HCT116 (cell line): Measurements from ENCODE around the gene THSD4.
"Not testable (repeated sequence)": the region's sequence is repeated elsewhere in the genome, so short reads cannot be mapped to it uniquely, and the experiment has no call there.

Source experiments
- CTCF ChIP-seq, 3 experiments: fragments of 200-600 bp in 1 of 3; sonication (generic) in 1 of 3; IDR thresholded peaks in 2 of 3; conservative IDR thresholded peaks in 1 of 3; 2 replicates each; pipeline ENCODE4 v1.5.1; 2012 to 2017; ENCODE audit warnings: low read depth in 2 of 3, low read length in 2 of 3, antibody characterized with exemption in 1 of 3, borderline replicate concordance in 1 of 3, control low read depth in 1 of 3, mild to moderate bottlenecking in 1 of 3, mixed read lengths in 1 of 3, mixed run types in 1 of 3, moderate library complexity in 1 of 3; ENCODE audit not compliant: insufficient read depth in 1 of 3
- EGR1 ChIP-seq: IDR thresholded peaks from 2 replicates; pipeline ENCODE4 v1.6.1; 2012; ENCODE audit warnings: low read depth
- EZH2 ChIP-seq: fragments of 200-600 bp; sonication (generic); IDR thresholded peaks from 2 replicates; pipeline ENCODE4 v1.6.1; 2017; ENCODE audit warnings: antibody characterized with exemption, mixed run types
- POLR2A ChIP-seq: IDR thresholded peaks from 2 replicates; pipeline ENCODE4 v1.7.0; 2011; ENCODE audit warnings: borderline replicate concordance; ENCODE audit not compliant: insufficient read depth, insufficient read length; ENCODE audit errors: extremely low read depth
- POLR2AphosphoS5 ChIP-seq: IDR thresholded peaks from 2 replicates; pipeline ENCODE4 v1.6.1; 2011; ENCODE audit warnings: mild to moderate bottlenecking, low read depth, low read length, moderate library complexity
- RAD21 ChIP-seq: IDR thresholded peaks from 2 replicates; pipeline ENCODE4 v1.6.1; 2012; ENCODE audit warnings: low read depth, mild to moderate bottlenecking
- ZBTB33 ChIP-seq: IDR thresholded peaks from 2 replicates; pipeline ENCODE4 v1.6.1; 2011; ENCODE audit warnings: mild to moderate bottlenecking, low read length, moderate library complexity; ENCODE audit not compliant: insufficient replicate concordance; ENCODE audit errors: extremely low read depth
- ZFX ChIP-seq: fragments of 450-650 bp; IDR thresholded peaks from 2 replicates; pipeline ENCODE4 v1.6.1; 2017

DNA sequence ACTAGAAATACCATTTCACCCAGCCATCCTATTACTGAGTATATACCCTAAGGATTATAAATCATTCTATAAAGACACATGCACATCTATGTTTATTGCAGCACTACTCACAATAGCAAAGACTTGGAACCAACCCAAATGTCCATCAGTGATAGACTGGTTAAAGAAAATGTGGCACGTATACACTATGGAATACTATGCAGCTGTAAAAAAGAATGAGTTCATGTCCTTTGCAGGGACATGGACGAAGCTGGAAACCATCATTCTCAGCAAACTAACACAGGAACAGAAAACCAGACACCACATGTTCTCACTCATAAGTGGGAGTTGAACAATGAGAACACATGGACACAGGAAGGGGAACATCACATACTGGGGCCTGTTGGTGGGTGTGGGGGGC lies 324.2 kb downstream of the THSD4 start:
- not testable (repeated sequence) for TF ChIP-seq CTCF (IDR thresholded peaks at IDR 0.05 in 2 of 3, conservative IDR thresholded peaks at IDR 0.05 in 1 of 3; ENCODE audit: borderline replicate concordance in 1 of 3, insufficient read depth in 1 of 3, low read depth in 2 of 3, low read length in 2 of 3); ZBTB33; RAD21; EGR1; EZH2; POLR2A; ZFX; POLR2AphosphoS5
